GDM1 (cell line): ENCODE results near the gene SH2B3.

Experiments
- DNase-seq: peaks from one replicate; lab custom pipeline; 2025; lab: John Stamatoyannopoulos, UW

The SH2B3 gene

GRCh38 chr12:111444925-111445725 lies 39.4 kb downstream of the SH2B3 start:
- peak; percentile 39 for DNase-seq

- no peak for DNase-seq
These were observed 40.2 kb downstream of the SH2B3 start for GRCh38 chr12:111445726-111446581.

- DNase-seq = no peak
These were observed 41.2 kb downstream of the SH2B3 start for GRCh38 chr12:111446631-111447570.

- no peak for DNase-seq
These were observed 42.0 kb downstream of the SH2B3 start for GRCh38 chr12:111447571-111448265.

- no peak for DNase-seq
These were observed 42.6 kb downstream of the SH2B3 start for GRCh38 chr12:111448266-111448830.

GRCh38 chr12:111448846-111449790 lies 43.4 kb downstream of the SH2B3 start:
- DNase-seq = no peak

- DNase-seq = no peak
These were observed 45.0 kb downstream of the SH2B3 start for GRCh38 chr12:111450676-111451075.

- DNase-seq = no peak
These were observed 45.5 kb downstream of the SH2B3 start for GRCh38 chr12:111451232-111451631.

GRCh38 chr12:111451649-111452129 lies 46.0 kb downstream of the SH2B3 start:
- no peak for DNase-seq

- no peak for DNase-seq
These were observed 47.6 kb downstream of the SH2B3 start for GRCh38 chr12:111453071-111453989.

- no peak for DNase-seq
These were observed 48.6 kb downstream of the SH2B3 start for GRCh38 chr12:111454311-111454710.

GRCh38 chr12:111454716-111455447 lies 49.2 kb downstream of the SH2B3 start:
- DNase-seq = no peak

GRCh38 chr12:111455448-111456320 lies 50.0 kb downstream of the SH2B3 start:
- DNase-seq = no peak

GRCh38 chr12:111457071-111457470 lies 51.3 kb downstream of the SH2B3 start:
- no peak for DNase-seq

- no peak for DNase-seq
These were observed 51.9 kb downstream of the SH2B3 start for GRCh38 chr12:111457577-111457976.

- DNase-seq = no peak
These were observed 52.9 kb downstream of the SH2B3 start for GRCh38 chr12:111458546-111459172.
